Activated CD8-positive, alpha-beta memory T cell treated with anti-CD3 and anti-CD28 coated beads, Interleukin-2, amount 50 U/mL, for 1 hour (primary cell): ENCODE data around the gene IFT122.

ENCODE experiments used
- DNase-seq: peaks from one replicate; pipeline ENCODE4 v3.0.0-alpha.2; 2020; ENCODE audit errors: extremely low read depth

Gene IFT122

DNA sequence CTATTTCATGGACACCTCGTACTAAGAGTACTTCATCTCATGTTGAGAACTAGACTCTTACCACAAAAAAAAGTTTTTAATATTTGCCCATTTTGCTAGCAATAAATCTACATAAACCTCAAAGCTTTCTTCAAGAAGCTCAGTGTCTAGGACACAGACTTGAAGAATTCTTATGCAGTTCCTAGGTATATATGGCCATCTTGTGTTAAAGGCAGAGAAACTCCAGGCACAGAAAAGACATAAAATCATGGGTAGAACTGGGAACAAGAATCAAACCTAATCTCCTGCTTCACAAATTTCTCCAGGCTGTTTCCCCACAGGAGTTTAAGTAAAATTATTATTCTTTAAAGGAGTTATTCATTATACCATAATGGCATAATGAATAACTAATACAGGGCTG, 4.7 kb upstream of the IFT122 start:
- DNase-seq, result no peak

GRCh38 chr3:129439226-129439816, 703 bp upstream of the IFT122 start:
- DNase-seq, result peak; percentile 9

DNA sequence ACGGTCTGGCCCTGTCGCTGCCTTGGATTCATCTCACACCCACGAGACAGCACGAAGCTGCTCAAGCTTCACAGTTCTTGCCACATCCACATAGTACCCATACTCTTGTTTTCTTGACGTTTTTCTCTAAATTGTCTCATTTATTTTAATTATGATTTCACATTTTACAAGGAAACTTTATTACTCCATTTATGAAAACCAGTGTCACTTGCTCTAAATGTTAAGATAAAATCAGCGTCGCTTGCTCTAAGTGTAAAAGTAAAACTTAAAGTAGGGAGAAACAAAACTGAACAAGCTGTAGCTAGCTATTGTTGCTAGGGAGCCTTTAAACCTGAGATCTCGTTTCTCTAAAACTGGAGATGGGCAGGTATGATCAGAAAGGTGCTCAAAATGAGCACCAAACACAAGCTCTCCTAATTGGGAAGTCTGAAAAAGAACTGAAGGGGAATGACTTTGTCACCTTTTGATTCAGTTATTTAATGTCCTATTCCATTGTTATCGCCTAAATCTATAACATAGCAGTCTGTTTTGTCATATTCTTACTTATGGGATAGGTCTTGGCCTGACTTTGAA, 680 bp downstream of the IFT122 start:
- no peak for DNase-seq

- DNase-seq, result no peak
These were observed 1.2 kb downstream of the IFT122 start for GRCh38 chr3:129441215-129441614.

GRCh38 chr3:129441782-129442181, 1.8 kb downstream of the IFT122 start:
- no peak for DNase-seq

DNA sequence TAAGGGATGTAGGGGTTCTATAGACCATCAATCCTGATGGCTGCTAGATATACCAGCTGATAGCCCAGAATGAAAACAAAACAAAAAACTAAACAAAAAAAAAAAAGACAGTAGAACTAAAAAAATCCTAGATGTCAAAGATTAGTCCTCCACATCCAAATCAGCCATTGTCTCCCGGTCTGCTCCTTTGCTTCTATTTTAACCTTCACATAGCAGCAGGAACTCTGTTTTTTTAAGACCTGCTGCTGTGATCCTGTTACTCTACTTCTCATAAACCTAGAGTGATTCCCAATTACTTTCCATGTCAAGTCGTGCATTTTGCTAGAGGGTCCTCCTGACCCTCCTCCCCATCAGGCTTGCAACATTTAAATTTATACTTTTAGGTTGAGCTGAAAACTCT, 2.5 kb downstream of the IFT122 start:
- no peak for DNase-seq

- no peak for DNase-seq
These were observed 2.9 kb downstream of the IFT122 start for GRCh38 chr3:129442947-129443346.

DNA sequence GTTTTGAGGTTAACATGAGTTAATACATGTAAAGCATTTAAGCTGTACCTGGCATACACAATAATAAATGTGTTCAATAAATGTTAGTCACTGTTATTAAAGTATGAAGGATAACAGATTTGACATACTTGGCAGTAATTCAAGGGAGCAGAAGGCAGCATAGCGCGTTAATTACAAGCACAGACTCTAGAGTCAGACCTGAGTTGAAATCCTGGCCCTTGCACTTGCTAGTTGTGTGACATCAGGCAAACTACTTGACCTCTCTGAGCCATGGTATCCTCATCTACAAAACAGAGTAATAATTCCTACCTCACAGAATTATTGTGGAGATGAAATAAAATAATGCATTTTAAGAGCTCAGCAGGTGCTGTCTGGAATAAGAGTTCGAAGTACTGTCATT, 5.4 kb downstream of the IFT122 start:
- DNase-seq, result no peak

DNA sequence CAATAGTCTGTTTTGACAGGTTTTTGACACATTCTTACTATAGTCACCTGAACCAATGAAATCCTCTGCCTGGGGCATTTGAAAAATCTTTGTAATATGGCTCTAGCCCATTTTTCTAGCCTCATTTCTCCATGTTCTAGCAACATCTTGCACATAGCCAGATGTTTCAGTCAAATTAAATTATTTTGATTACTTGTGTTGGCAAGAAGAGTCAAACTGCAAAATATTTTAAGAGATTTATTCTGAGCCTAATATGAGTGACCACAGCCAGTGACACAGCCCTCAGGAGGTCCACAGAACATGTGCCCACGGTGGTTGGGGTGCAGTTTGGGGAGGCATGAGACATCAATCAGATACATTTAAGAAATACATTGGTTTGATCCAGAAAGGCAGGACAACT, 6.9 kb downstream of the IFT122 start:
- DNase-seq, result no peak

DNA sequence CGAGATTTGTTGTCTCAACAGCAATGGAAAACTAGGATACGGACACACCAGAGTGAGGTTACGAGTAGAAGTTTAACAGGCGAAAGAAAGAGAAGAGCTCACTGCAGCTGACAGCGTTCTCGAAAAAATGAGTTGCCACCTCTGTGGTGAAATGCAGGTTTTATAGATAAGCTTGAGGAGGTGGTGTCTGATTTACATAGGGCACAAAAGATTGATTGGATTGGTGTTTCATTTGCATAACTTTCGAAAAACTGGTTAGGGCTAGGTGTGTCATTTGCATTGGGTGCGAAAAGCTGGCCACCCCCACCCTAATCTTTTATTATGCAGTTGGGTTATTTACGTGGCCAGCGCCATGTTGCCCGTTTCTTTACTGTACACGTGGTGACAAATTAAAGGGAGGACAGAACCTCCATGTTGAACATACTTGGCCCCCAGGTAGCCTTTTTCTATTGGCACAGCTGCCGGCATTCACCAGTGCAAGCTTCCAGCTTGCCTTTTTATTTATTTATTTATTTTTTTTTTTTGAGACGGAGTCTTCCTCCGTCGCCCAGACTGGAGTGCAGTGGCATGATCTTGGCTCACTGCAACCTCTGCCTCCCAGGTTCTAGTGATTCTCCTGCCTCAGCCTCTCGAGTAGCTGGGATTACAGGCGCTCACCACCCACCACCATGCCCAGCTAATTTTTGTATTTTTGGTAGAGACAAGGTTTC, 8.3 kb downstream of the IFT122 start:
- no peak for DNase-seq

- DNase-seq, result no peak
These were observed 9.5 kb downstream of the IFT122 start for GRCh38 chr3:129449279-129450115.

DNA sequence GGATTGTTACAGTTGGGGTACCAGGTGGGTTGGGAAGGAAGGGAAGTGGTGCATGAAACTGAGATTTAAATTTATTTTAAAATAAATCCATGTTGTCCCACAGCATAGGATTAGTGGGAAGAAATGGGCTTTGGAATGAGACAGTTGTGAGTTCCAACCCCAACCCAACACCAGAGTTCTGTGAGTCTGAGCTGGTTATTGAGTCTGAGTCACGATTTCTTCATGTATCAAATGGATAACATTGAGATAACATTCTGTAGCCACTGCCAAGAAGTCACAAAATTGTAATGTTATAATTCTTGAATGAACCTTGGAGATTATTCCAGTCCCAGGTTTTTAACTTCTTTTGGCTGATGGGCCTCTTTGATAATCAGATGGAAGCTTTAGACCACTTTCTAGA, 13.7 kb downstream of the IFT122 start:
- no peak for DNase-seq

- DNase-seq, result no peak
These were observed 20.1 kb downstream of the IFT122 start for GRCh38 chr3:129460155-129460554.

GRCh38 chr3:129460572-129460971, 20.5 kb downstream of the IFT122 start:
- no peak for DNase-seq

DNA sequence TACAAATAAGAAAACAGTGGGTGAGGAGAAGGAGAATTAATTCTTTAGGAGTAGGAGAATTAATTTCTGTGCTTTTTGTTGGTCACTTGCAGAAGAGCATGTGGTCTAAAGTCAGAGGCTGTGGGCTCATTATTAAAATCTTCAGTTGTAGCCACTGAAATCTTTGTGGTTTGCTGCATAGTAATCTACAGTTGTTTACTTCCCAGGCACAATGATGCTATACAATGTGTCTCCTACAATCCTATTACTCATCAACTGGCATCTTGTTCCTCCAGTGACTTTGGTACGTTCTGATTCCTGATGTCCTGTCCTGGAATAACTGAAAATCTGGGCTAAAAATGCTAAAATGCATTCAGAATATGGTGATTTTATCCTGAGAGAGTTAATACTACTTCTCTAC, 21.0 kb downstream of the IFT122 start:
- DNase-seq, result no peak

GRCh38 chr3:129461461-129462146, 21.6 kb downstream of the IFT122 start:
- DNase-seq, result no peak

DNA sequence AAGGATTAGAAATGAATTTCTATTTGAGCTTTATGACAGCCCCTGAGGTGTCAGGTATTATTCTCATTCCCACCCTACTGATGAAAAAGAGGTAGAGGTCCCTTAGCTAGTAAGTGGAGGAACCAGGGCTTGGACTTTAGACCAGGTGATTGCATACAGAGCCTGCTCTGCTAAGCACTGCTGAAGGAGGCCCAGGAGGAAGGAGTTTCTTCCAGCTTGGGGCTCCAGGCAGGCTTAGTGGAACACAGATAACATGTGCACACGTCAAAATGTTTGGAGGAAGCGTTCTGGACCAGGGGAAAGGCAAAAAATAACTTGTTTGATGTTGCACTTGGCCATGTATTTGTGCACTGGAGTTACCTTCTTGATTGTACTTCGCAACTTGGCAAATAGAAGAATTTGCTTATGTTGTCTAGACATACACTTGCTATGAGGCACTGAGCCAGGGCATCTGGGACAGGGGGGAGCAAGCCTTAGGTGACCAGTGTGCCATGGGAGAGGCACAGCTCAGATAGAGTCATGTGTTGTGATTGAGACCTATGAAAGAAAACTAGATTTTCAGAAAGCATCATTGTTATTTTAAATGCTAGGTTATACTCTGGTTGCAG, 22.4 kb downstream of the IFT122 start:
- no peak for DNase-seq

- DNase-seq, result no peak
These were observed 23.1 kb downstream of the IFT122 start for GRCh38 chr3:129463094-129463493.

DNA sequence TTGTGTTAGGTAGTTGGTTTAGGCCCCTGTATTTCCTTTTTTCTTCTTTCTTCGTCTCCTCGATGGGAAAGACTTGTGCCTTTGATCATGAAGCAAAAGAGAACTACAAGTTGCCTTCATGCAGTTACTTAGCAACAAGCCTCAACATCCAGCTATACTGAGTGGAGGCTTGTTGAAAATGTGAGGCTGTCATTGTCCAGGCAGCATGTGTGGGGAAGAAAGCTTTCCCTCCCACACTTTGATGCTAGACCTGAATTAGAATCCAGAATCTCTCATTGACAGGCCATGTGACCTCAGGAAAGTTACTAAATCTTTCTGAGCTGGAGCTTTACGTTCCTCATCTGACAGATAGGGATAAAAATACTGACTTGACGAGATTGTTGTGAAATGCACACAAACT, 23.7 kb downstream of the IFT122 start:
- no peak for DNase-seq

DNA sequence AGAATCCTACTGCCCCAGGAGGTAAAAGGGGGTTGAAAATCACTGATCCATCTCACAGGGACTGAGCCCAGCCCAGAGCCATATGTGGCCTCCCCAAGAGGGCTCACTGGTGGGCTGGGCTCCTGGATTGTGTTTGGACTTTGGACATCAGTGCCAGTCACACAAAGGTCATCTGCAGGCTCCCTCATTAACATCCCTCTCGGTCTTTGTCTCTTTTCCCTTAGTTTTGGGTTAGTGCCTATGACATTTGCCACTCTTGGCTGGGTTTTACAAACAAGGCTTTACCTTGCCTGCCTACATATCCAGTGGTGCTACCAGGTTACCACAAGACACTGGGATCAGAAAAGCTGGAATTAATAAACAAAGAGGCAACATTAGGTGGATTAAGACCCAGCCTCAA, 27.9 kb downstream of the IFT122 start:
- no peak for DNase-seq

- DNase-seq, result no peak
These were observed 29.0 kb downstream of the IFT122 start for GRCh38 chr3:129469026-129469425.

- no peak for DNase-seq
These were observed 30.8 kb downstream of the IFT122 start for GRCh38 chr3:129470861-129471260.
